Measurements from ENCODE around the gene UBE2D2.
A peak's percentile ranks its signal among the peaks of the same experiment; 100 is the strongest.

GRCh38 chr5:139635606-139636206 is 74.6 kb downstream of the UBE2D2 start:
- TF ChIP-seq CTCF (IDR thresholded peaks at IDR 0.05; ENCODE audit: insufficient read depth, low read length) (peak; percentile 8), POLR2AphosphoS5 (IDR thresholded peaks at IDR 0.05; ENCODE audit: low read depth) (no peak), REST (IDR thresholded peaks at IDR 0.05; ENCODE audit: insufficient replicate concordance, low read depth) (no peak), GABPA (IDR thresholded peaks at IDR 0.05; ENCODE audit: low read depth) (no peak)

Measured in HL-60 (cell line).